ENCODE measurements around the gene OXCT2.
"Not testable (repeated sequence)": the region's sequence is repeated elsewhere in the genome, so short reads cannot be mapped to it uniquely, and the experiment has no call there.

The OXCT2 gene

DNA sequence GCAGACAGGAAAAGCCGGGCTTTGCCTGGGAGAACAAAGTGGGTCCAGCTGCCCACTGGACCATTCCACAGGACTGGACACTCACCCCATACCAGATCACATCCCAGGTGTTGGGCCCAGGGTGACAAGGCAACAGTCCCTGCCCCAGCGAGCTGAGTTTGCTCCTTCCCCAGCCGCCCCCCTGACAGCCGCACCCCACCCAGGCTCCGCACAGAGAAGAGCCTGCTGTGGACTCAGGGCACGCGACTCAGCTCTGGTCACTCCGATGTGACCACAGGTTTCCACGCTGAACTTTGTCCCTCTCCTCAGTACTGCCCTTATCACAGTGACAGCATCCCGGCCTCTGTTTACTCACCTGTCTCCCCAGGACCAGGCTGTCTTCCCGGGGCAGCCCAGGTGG lies 16.3 kb upstream of the OXCT2 start:
- no peak for DNase-seq (ENCODE audit: low read depth)

DNA sequence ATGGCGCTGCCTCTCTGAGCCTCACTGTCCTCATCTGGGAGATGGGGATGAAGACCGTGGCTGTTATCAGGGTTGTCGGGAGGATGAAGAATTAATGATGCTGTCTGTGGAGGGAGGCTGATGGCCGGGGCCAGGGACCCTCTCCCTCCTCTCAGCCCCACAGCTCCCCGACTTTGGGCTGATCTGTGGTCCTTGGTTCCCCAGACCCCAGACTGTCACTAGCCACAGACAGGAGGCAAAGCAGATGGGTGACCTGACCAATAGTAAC lies 15.9 kb upstream of the OXCT2 start:
- not testable (repeated sequence) for DNase-seq (ENCODE audit: low read depth)

DNA sequence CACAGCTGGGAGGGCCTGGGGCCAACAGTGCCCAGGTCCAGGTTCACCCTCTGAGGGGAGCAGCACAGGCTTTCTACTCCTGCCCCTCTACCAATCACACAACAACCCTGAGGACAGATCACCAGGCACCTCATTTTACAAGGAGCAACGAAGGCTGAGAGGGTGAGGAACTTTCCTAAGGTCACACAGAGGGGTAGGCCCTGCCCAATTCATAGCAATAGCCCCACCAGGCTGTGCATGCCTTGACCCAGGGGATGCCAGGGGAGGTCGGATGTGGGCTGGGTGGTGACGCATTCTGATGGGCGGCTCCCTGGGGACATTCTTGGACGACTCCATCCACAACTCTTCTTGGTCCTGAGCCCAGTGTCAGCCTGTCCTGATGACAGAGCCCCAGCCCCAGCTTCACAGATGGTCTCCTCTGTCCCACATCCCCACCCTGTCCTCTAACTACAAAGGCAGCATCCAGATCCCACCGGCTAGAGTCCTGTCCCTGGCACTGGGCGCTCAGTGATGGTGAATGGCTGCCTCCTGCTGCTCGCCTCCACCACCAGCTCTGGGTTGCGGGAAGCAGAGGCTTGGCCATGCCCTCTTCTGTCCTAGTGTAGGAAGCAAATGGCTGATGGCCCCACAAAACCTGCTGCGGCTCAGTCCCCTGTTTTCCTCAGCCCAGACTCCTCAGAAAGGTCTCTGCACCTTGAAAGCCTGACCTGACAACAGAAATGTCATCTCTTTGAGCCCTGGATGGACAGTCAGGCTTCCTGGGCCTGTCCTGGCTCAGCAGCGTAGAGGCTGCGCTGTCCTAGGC lies 15.4 kb upstream of the OXCT2 start:
- not testable (repeated sequence) for DNase-seq (ENCODE audit: low read depth)

DNA sequence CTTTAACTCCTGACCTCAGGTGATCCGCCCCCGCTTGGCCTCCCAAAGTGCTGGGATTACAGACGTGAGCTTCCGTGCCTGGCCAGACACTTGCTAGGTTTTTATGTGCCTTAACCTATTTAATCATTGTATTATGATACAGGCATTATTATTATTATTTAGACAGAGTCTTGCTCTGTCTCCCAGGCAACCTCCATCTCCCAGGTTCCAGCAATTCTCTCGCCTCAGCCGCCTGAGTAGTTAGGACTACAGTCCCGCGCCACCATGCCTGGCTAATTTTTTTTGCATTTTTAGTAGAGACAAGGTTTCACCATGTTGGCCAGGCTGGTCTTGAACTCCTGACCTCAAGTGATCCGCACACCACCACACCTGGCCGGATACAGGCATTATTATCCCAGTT lies 11.5 kb upstream of the OXCT2 start:
- DNase-seq (ENCODE audit: low read depth), result not testable (repeated sequence)

DNA sequence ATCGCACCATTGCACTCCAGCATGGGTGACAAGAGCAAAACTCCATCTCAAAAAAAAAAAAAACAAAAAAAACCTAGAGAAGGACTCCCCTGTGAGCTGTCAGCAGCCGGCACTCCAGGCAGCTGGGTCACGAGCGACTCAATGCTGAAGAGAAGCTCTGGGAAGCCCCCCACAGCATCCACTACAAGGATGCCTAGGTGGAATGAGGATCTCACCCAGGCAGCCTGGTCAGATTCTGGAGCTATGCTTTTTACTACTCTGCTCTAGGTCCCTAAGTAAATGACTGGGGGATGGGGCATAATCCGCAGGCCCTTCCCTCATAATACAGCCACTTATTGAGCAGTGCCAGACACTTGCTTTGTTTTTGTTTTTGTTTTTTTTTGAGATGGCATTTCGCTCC lies 11.0 kb upstream of the OXCT2 start:
- DNase-seq (ENCODE audit: low read depth), result no peak

DNA sequence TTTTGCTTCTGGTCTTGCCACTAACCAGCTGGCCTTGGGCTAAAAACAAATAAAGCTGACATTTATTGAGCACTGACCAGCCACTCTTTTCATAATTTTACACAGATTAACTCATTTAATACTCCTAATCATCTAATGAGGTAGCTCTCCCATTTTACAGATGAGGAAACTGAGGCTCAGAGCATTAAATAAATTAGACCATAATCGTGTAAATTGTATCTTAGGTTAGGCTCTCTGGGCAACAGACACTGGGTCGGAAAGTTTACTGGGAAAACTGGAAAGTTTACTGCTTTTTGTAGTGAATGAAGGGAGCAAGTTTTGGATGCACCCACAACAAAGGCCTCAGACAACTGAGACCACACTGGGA lies 10.2 kb upstream of the OXCT2 start:
- no peak for DNase-seq (ENCODE audit: low read depth)

DNA sequence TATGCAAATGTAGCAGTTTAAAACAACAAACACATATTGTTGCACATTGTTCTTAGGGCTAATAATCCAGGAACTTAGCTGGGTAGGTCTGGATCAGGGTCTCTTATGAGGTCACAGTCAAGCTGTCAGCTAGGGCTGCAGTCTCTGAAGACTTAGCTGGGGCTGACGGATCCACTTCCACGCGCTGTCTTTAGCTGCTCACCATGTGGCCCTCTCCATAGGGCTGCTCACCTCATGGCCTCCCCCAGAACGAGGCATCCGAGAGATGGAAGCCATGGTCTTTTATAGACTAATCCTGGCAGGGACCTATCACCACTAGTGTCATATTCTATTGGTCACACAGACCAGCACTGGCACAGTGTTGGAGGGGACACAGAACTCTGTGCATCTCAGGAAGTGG lies 8.7 kb upstream of the OXCT2 start:
- DNase-seq (ENCODE audit: low read depth), result no peak

DNA sequence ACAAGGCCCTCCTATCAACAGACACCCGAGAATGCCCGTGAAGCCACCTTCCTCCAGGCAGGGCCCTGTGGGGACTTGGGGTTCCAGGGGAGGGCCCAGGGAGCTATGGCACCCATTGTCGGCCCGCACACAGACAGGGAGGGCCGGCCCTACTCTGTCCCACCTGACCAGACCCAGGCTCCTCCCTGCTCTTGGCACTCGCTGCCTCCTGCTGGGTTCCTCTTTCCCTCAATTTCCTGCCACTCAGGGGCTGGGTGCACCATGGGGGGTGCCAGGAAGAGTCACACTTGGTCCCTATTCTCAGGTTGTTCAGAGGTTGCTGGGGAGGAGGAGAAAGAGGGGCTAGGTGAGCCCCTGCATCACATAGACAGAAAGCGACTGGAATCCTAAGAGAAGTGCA lies 8.0 kb upstream of the OXCT2 start:
- no peak for DNase-seq (ENCODE audit: low read depth)

DNA sequence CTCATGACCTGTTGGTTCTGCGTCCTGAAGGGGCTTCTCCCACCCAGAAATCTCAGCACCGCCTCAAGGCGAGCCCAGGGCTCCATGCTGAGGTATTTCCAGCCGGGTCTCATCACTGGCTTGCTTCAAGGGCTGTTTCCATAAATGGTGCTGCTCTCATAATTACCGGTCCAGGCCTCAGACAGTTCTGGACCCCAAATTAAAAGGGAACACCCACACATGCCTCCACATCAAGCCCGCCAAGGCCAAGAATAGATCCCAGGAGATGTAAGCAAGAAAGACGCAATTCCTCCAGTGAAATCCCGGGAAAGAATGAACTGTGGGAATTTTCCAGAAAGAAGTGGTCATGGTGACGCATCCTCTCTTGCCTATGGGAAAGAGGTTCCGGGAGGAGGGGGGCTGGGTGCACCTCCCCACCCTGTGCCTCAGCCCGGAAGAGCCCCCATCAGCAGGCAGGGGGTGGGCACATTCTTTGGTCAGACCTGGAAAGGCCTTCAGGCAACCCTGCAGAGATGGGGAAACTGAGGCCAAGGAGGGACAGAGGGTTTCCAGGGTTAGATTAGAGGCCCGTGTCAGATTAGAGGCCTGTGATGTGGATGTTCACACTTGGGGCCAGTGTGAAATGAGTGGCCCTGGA lies 7.4 kb upstream of the OXCT2 start:
- DNase-seq (ENCODE audit: low read depth), result not testable (repeated sequence)

DNA sequence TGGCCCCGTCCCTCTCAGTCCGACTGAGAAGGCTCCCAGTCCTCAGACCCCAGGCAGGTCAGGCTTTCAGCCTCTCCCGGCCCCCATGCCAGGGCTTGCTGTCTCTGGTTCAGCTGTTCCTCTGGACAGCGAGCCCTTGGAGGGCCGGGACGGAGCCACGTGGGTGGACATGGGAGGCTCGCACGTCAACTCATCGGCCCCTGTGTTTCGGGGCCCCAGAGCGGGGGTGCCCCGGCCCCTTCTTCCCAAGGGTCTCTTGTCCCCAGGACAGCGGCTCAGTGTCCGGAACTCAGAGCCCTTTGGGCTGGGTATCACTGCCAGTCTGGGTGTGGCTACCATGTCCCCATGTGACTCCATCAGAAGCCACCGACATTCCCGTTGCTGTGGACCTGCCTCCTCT lies 6.7 kb upstream of the OXCT2 start:
- DNase-seq (ENCODE audit: low read depth), result not testable (repeated sequence)

DNA sequence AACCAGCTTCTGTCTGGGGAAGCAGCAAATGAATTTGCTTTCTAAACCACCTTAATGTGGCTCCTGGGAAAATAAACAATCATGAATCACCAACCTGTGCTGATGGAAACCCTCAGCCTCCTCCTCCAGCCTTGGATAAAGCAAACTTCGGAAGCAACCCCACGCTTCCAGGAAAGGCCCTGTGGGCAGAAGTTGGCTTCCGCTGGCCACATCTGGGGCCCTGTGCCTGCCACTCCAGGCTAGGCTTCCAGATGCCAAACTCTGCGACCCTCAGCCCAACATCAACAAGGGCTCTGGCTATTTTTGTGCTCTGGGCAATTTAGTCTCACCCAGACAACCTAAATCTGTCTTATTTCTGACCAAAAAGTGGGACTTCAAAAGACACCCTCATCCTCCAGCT lies 6.2 kb upstream of the OXCT2 start:
- no peak for DNase-seq (ENCODE audit: low read depth)

DNA sequence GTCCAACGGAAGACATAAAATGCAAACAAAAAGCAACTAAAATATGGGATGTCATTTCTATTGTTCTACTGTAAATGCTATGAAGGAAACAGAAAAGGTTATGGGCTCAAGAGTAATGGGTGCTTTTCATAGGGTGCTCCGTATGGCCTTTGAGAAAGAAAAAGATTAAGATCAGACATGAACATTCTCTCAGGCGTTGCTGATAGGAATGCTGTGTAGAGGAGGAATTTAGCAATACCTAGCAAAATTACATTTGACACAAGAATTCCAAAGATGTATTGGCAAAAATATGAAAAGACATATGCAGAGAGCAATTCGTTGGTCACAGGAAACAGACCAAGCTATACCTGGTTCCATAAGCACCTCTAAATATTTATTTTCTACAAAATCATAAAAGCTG lies 5.7 kb upstream of the OXCT2 start:
- no peak for DNase-seq (ENCODE audit: low read depth)

DNA sequence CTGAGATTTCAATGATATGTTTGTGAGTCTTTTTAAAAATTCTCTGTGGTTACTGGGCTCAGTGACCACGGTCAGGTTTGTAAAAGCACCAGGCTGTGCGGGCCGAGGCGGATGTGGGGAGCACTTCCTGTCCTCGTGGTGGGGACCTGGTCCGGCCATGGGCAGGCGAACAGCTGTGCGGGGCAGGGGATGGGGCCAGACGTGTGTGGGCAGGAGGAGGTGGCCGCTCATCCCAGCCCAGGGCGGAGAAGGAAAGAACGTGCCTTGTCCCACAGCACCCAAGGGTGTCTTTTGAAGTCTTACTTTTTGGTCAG lies 5.2 kb upstream of the OXCT2 start:
- no peak for DNase-seq (ENCODE audit: low read depth)

DNA sequence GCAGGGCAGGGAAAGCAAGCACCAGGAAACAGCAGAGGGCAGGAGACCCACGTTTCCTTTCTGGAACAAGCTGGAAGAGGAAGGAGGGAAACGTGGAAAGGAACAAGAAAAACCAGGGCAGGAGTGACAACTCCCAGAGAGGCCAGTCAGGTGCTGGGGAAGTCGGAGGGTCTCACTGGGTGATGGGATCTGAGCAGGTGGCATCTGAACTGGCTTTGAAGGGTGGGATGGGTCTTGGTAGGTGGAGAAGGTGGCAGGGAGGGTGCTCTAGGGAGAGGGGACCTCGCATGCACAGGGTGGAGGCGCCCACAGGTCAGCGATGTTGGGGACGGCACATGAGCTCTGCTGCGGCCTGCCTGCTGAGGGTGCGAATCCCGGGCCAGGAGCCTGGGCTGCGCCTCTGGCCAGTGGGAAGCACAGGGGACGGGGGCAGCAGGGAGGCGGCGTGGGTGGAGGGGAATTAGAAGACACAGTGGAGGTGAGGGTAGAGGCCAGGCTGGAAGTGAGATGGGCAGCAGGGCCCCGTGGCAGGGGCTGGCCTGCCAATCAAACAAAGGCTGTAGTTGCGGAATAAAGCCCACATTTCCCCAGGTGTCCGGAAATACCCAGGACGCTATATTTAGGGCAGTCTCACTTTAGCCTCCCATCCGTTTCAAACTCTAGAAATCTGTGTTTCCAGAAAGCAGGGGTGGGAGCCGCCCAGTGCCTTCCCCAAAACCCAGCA lies 4.7 kb upstream of the OXCT2 start:
- not testable (repeated sequence) for DNase-seq (ENCODE audit: low read depth)

DNA sequence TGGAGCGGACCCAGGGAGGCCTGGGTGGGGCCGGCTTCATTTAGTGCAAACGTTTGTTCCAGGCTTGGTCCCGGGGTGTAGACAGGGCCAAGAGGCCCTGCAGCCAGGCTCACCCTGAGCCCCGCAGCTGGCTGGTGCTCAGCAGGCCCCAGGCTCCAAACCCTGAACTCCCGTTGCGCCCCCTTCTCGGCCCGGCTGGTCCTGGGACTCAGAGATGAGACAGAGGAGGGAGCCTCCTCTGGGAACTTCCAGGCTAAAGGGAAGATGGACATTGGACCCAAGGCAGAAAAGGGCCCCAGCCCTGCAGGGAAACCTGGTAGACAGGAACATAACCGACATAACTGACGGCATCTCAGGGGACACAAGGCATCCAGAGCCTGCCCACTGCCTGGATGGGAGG lies 4.0 kb upstream of the OXCT2 start:
- DNase-seq (ENCODE audit: low read depth), result not testable (repeated sequence)

DNA sequence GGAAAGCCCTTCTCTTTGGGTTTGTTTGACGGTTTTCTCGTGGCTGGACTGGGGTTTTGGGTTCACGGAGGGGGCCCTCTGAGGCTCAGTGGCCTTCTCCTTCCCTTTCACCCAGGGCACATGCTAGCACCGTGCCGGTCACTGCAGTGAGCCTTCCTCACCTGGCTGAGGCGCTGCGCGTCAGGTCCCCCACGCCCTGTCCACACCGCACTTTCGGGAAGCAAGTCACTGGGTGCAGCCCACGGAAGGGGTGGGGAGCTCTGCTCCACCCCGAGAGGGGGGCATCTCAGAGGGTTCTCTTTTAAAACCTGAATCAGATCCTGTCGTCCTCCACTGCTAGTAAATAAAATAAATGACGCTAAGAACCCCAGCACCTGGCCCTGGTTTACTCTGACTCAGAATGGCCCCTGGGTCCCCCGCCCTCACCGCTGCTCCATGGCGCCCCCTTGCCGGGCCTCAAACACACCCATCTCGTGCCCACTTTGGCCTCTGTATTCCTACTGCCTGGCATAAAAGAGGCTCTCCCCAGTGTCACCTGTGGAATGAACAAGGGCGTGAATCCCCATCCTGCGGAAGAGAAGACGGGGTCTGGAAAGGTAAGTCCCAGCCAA lies 2.3 kb upstream of the OXCT2 start:
- DNase-seq (ENCODE audit: low read depth), result not testable (repeated sequence)

DNA sequence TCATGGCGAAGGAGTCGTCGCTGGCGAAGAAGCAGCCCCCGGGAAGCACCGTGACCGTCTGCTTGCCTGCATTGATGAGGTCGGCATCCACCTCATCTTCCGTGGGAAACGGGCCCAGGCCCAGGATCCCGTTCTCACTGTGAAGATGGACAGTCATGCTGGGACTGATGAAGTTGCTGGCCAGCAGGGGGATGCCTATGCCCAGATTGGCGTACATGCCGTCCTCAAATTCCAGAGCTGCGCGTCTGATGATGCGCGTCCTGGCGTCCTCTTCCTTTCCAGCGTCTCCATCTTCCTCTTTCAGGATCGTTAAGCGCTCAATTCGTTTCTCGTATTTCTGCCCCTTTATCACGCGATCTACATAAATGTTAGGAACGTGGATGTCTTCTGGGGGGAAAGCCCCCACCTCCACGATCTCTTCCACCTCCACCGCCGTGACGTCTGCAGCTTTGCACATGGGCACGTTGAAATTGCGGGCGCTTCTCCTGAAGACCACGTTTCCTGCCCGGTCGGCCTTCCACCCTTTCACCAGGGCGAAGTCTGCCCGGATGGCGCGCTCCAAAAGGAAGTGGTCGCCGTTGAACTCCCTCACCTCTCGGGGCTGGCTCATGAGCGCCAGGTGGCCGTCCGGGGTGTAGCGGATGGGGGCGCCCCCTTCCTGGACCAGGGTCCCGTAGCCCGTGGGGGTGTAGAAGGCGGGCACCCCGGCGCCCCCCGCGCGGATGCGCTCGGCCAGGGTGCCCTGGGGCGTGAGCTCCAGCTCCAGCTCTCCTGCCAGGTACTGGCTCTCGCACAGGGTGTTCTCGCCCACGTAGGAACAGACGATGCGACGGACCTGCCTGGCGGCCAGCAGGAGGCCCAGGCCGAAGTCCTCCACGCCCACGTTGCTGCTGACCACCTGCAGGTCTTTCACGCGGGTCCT lies 787 bp downstream of the OXCT2 start:
- not testable (repeated sequence) for DNase-seq (ENCODE audit: low read depth)

DNA sequence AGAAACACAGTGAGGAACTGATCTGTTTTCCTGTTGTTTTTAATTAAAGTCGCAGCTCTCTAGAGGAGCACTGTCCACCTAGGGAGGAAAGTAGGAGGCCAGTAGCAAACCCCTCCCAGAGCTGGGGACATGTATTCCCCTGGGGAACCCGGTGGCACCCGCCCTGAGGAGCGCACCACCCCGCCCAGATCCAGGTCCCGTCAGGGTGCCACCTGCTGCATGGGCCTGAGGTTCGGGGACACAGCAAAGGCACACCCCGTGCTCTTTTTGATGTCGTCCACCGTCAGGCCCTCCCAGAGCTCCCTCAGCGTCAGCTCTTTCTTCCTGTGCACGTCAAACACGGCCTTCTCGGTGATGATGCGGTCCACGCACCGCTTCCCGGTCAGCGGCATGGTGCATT lies 1.6 kb downstream of the OXCT2 start:
- DNase-seq (ENCODE audit: low read depth), result not testable (repeated sequence)

DNA sequence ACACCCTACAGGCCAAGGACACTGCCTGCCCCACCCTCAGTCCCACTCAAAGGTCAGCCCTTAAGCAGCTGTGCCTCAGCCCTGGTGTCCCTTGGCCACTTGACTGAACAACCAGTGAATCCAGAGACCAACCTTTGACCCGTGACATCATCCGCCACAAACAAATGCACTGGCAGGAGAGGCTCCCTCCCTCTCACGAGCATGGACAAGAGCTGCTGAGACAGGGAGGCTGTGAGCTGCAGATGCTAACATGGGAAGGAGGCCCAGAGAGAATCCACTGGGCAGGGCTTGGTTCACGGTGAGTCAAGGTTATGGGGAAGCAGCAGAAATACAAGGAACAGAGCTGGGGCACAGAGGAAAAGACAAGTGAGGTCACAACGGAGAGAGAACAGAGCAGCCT lies 4.7 kb downstream of the OXCT2 start:
- not testable (repeated sequence) for DNase-seq (ENCODE audit: low read depth)

DNA sequence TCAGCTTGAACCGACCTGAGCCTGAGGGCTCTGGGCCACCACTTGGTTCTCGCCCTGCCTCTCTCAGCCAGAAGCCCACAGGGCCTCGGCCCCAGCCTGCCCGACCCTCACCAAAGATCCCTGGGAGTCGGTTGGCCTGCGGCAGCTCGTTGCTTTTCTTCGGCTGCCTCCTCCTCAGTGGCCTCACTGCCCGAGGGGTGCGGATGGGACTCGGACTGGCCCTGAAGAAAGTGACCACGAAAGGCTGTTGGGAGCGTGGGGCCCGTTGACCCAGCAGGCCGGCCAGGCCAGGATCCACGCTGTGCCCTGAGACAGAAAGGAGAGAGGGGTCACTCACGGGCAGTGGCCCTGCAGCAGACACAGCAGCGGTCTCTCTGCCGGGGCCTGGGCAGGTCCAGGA lies 6.6 kb downstream of the OXCT2 start:
- DNase-seq (ENCODE audit: low read depth), result not testable (repeated sequence)

DNA sequence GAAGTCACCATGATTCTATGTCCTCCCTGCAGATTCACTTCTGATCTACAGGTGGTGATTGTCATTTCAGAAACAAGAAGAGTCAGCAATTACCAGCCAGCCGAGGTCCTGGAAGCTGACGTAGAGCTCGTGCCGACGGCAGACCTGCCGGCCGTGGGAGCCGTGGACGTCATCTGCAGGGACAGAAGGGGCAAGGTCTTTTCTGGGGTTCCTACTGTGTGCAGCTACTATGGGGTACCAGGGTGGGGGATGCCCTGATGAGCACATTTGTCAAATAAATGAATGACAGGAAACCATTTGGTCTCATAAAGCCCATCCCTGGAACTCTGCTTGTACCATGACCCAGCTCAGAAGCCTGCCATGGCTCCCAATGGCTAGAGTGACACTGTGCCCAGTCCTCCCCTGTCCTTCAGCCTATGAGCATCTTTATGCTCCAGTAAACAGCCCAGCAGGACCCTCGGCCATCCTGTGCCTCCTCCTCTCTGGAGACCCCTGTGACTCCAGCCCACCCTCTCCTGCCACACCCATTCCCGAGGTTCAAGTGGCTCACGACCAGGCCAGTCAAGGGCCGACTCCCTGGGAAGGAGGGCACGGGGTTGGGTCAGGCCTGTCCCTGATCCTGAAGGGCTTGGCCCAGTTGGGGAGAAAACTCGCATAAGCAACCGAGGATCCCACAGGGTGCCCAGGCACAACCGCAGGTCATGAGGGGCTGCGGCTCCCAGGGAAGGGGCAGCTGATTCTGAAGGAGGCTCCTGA lies 7.4 kb downstream of the OXCT2 start:
- not testable (repeated sequence) for DNase-seq (ENCODE audit: low read depth)

All from GM04503 (cell line).